Mucosa of descending colon (tissue), 3 donors: ENCODE measurements around the gene KRT4. TPM values are rescaled to one million over a fixed set of nuclear protein-coding genes. Genes with fewer than 3 reads are reported as not detected.

Source experiments
- ATAC-seq: fragments of 200-7000 bp; cut with Tn5 transposase; one replicate; pipeline ENCODE4 v1.9.1; 2020; ENCODE audit warnings: mild to moderate bottlenecking, moderate library complexity
- DNase-seq, 3 donors: peaks; one replicate each; pipeline ENCODE4 v3.0.0-alpha.2; 2020
- H3K36me3 ChIP-seq: fragments of 200-600 bp; one replicate; pipeline ENCODE4 v1.8.0; 2021; ENCODE audit warnings: low read depth, mild to moderate bottlenecking
- H3K4me1 ChIP-seq: fragments of 200-600 bp; one replicate; pipeline ENCODE4 v1.8.0; 2021; ENCODE audit warnings: low read depth, mild to moderate bottlenecking
- H3K4me3 ChIP-seq: fragments of 200-600 bp; one replicate; pipeline ENCODE4 v1.8.0; 2021; ENCODE audit warnings: mild to moderate bottlenecking
- H3K9me3 ChIP-seq: fragments of 200-600 bp; one replicate; pipeline ENCODE4 v1.8.0; 2021; ENCODE audit warnings: mild to moderate bottlenecking
- CTCF ChIP-seq: fragments of 200-600 bp; IDR thresholded peaks from one replicate; pipeline ENCODE4 v1.8.0; 2022; ENCODE audit warnings: antibody characterized with exemption, mild to moderate bottlenecking
- intact Hi-C, 2 donors: fragments of 100-400 bp; cut with DNase I in 1 of 2; cut with micrococcal nuclease in 1 of 2; formaldehyde crosslinking; loops; one replicate each; pipeline versions ENCODE4 v1.11.0 to v1.11.1; 2022; cut with DNase I, micrococcal nuclease
- total RNA-seq, 3 donors: library from RNA; stranded (reverse); fragmentation: NEBNext Ultra II Directional in 2 of 3; extraction: Animal tissue kit (Norgen Biotek cat#: 25700) in 2 of 3; gene quantifications; one replicate each; pipeline versions ENCODE4 v1.2.1 to v1.2.4, GENCODE V29; 2021 to 2023
- donor health status: DM: no; HTN: no; CAD: no; lungs with moderate emphysema.
- donor health status: DM: no; HTN: no; CAD: no.
- donor health status: DM: no; HTN: yes; CAD: no.

KRT4 gene
- total RNA-seq, 3 donors from 2014 or later, result not detected

GRCh38 chr12:52760623-52761022 is 53.3 kb downstream of the KRT4 start:
- no peak for DNase-seq
- H3K9me3 ChIP-seq, result peaks cover 16% of the 10 kb centered on the region
- H3K36me3 ChIP-seq, result no peaks in the 10 kb centered on the region
- H3K4me3 ChIP-seq, result no peak overlapping the region
- H3K4me1 ChIP-seq, result no peaks in the 10 kb centered on the region
- no peak for ATAC-seq
- intact Hi-C loops, result no loop called here
- no peak for TF ChIP-seq CTCF

GRCh38 chr12:52759695-52760094 is 54.2 kb downstream of the KRT4 start:
- intact Hi-C loops, result no loop called here
- H3K9me3 ChIP-seq, result peaks cover 16% of the 10 kb centered on the region
- no peaks in the 10 kb centered on the region for H3K36me3 ChIP-seq
- no peak for TF ChIP-seq CTCF
- no peaks in the 10 kb centered on the region for H3K4me1 ChIP-seq
- DNase-seq, result no peak
- ATAC-seq, result no peak
- no peak overlapping the region for H3K4me3 ChIP-seq

GRCh38 chr12:52759218-52759617 is 54.7 kb downstream of the KRT4 start:
- no peak for TF ChIP-seq CTCF
- Histone ChIP-seq H3K36me3 (no peaks in the 10 kb centered on the region), H3K4me1 (no peaks in the 10 kb centered on the region), H3K9me3 (peaks cover 16% of the 10 kb centered on the region), H3K4me3 (no peak overlapping the region)
- DNase-seq, result no peak
- ATAC-seq, result no peak
- intact Hi-C loops, result no loop called here

GRCh38 chr12:52757449-52758176 is 56.3 kb downstream of the KRT4 start:
- Histone ChIP-seq H3K36me3 (no peaks in the 10 kb centered on the region), H3K9me3 (peaks cover 16% of the 10 kb centered on the region), H3K4me3 (no peak overlapping the region), H3K4me1 (no peaks in the 10 kb centered on the region)
- ATAC-seq (no peak), DNase-seq (no peak)
- no peak for TF ChIP-seq CTCF
- intact Hi-C loops, result no loop called here

Other genes with a start within 250 kb of the KRT4 start
- not detected for gene KRT74, start 240.3 kb downstream of the KRT4 start, total RNA-seq
- gene KRT72, start 212.7 kb downstream of the KRT4 start, total RNA-seq, result not detected
- not detected for gene KRT73, start 195.6 kb downstream of the KRT4 start, total RNA-seq
- under 1 TPM in 1 of 3 donors, not detected in 2; 0.12 TPM for gene KRT2, start 161.9 kb downstream of the KRT4 start, total RNA-seq
- gene KRT1, start 133.7 kb downstream of the KRT4 start, total RNA-seq, result under 1 TPM; 0.35 to 0.89 (median 0.38) TPM
- gene KRT77, start 110.6 kb downstream of the KRT4 start, total RNA-seq, result not detected
- not detected for gene KRT76, start 36.8 kb downstream of the KRT4 start, total RNA-seq
- not detected for gene KRT3, start 18.0 kb downstream of the KRT4 start, total RNA-seq
- not detected for gene KRT79, start 20.2 kb upstream of the KRT4 start, total RNA-seq
- gene KRT78, start 34.9 kb upstream of the KRT4 start, total RNA-seq, result not detected
- 1,000 to 10,000 TPM; 1,334 to 4,222 (median 3,664) TPM for gene KRT8, start 91.0 kb upstream of the KRT4 start, total RNA-seq
- 1,000 to 10,000 TPM in 1 of 3 donors, 100 to 1,000 TPM in 2; 296 to 1,063 (median 953) TPM for gene KRT18, start 135.0 kb upstream of the KRT4 start, total RNA-seq
- 100 to 1,000 TPM; 341 to 535 (median 345) TPM for gene EIF4B, start 192.3 kb upstream of the KRT4 start, total RNA-seq
- 100 to 1,000 TPM in 1 of 3 donors, 10 to 100 TPM in 2; 22.6 to 119 (median 51.9) TPM for gene TNS2, start 235.9 kb upstream of the KRT4 start, total RNA-seq